ENCODE results near the gene EPHA10.

GRCh38 chr1:37778654-37779053 is 13.7 kb upstream of the EPHA10 start:
- TF ChIP-seq CTCF (IDR thresholded peaks at IDR 0.05) (no peak), POLR2A (IDR thresholded peaks at IDR 0.05) (no peak)

Measured in testis (tissue), 2 donors.